GM12891 (cell line): ENCODE results near the gene ACVR1.

Experiments
- POLR2A ChIP-seq: IDR thresholded peaks from 2 replicates; pipeline ENCODE4 v1.6.1; 2011; ENCODE audit warnings: low read depth, low read length, control low read depth
- POLR2AphosphoS5 ChIP-seq: IDR thresholded peaks from 2 replicates; pipeline ENCODE4 v1.6.1; 2011; ENCODE audit warnings: low read depth, low read length, control low read depth
- SPI1 ChIP-seq: IDR thresholded peaks from 2 replicates; pipeline ENCODE4 v1.6.1; 2011; ENCODE audit warnings: low read depth, low read length, control low read depth
- TAF1 ChIP-seq: IDR thresholded peaks from 2 replicates; pipeline ENCODE4 v1.6.1; 2011; ENCODE audit warnings: low read depth, low read length, control low read depth

DNA sequence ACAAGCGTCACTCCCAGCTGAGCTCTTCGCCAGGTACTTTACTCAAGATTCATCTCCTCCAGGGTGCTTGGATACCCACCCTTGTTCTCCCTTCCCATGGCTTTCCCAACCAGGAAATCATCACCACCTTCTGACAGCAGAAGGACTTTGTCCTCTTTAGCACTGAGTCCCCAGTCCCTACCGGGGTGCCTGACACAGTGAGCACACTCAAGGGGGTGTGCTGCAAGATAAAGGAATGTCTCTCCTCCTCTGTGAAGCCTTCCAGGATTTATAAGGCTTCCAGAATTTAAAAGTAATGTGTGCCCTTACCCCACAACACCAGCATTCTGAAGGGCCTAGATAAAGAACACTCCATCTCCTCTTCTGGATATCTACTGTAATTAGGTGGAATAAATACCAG is 39.6 kb downstream of the ACVR1 start:
- TF ChIP-seq TAF1 (no peak), POLR2A (no peak), POLR2AphosphoS5 (no peak), SPI1 (no peak)
